HTR-8/SVneo (cell line): ENCODE data around the gene C21orf58.
A peak's percentile ranks its signal among the peaks of the same experiment; 100 is the strongest.

Experiments used
- DNase-seq: peaks from one replicate; pipeline ENCODE4 v3.0.0; 2011; ENCODE audit warnings: low spot score, mixed read lengths; ENCODE audit not compliant: insufficient read length
- FAIRE-seq: peaks from 2 replicates; lab custom pipeline; 2011; peaks lifted over from hg19 to GRCh38; lab: Jason Lieb, UNC

Gene C21orf58

DNA sequence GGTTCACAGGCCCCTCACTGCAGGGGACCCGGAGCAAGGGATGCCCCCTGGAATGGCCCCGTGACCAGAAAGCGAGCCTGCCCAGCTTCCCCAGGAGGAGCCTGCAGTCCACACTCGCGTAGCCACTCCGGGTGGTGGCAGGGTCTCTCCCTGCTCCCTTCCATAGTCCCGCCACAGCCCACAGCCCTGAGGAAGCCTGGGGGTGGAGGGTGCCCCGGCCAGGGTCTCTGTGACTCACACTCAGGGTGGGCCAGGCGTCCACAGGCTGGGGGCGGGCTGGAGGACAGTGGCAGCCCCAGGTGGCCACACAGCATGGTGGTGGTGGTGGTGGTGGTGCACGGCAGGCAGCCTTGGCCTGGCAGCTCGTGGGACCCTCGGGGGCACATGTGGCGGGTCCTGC lies 21.9 kb downstream of the C21orf58 start:
- no peak for FAIRE-seq

GRCh38 chr21:46299167-46299566 lies 24.5 kb downstream of the C21orf58 start:
- no peak for FAIRE-seq
- no peak for DNase-seq

More for the DNA sequence above, 21.9 kb downstream of the C21orf58 start:
- no peak for DNase-seq

DNA sequence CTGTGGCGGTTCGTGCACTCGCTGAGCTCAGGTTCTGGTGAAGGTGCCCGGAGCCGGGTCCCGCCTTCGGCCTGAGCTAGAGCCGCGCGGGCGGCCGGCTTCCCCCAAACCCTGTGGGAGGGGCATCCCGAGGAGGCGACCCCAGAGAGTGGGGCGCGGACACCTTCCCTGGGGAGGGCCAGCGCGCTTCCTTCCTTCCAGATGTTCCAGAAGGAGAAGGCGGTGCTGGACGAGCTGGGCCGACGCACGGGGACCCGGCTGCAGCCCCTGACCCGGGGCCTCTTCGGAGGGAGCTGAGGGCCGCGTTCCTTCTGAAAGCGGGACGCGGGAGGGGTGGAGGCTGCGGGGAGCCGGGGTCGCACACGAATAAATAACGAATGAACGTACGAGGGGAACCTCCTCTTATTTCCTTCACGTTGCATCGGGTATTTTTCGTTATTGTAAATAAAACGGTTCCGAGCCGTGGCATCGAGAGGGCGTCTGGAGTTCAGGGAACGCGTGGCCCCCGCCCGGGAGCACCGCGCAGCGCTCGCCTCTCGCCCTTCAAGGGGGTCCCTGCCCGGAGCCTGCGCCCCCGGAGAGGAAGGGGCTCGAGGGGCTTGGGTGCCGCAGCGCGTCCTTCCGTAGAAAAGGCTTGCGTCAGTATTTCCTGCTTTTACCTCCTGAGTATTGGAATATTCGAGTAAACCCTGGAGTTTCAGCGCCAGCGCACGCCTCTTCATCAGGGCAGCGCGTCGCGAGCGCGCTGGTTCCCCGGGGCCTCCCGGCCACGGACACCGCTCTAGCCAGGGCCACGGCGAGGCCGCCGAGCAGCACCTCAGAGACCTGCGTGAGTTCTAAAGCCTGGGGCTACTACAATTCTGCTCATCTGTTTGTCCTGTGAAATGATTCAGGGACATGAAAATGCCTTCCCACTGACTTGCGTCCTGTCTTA lies 26.1 kb downstream of the C21orf58 start:
- DNase-seq (no peak), FAIRE-seq (no peak)

- FAIRE-seq (no peak), DNase-seq (no peak)
Measured at GRCh38 chr21:46295996-46296752, 27.5 kb downstream of the C21orf58 start.

DNA sequence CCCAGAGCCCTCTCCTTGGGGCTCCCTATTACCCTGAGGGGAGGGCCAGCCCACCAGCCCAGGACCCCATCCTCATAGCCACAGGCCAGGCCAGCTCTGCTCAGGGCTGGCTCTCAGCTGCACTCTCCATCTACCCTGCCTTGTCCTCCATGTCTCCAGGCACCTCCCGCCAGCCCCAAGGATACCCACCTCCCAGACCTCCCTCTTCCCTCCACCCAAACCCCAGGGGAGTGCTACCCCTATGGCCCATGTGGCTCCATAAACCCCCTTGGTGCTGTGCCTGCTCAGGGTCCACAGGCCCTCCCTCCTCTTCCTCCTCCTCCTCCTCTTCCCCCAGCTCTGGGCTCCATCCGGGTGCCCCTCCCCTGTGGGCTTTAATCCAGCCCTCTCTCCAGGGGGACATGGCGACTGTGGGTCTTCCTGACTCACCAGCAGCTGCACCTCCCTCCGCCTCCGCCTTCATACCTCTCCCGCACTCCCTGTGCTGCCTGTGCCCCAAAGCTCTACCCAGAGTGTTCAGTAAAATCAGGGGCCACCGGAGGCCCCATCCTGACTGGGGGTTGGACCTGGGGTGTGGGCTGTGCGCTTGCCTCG lies 28.4 kb downstream of the C21orf58 start:
- no peak for FAIRE-seq
- no peak for DNase-seq

- DNase-seq (no peak), FAIRE-seq (no peak)
Measured at GRCh38 chr21:46294647-46295176, 29.0 kb downstream of the C21orf58 start.

DNA sequence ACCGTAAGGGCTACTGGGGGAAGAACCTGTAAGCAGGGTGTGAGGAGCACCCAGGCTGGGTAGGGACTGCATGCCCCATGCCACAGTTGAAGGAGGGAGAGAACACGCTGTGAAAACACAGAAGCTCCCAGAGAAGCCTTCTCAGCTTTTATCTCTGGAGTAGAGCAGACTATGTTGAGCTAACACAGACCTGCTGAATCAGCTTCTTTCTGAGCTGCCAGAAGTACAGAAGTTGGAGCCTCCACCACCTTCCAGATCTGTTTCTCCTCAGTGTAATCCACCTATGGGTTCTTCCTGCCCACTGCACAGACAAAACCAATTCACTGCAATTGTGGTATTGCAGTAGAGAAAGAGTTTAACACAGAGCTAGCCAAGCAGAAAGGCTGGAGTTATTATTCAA lies 32.1 kb downstream of the C21orf58 start:
- no peak for DNase-seq
- FAIRE-seq: no peak

GRCh38 chr21:46289655-46290179 lies 34.0 kb downstream of the C21orf58 start:
- DNase-seq (no peak), FAIRE-seq (peak; percentile 88)

DNA sequence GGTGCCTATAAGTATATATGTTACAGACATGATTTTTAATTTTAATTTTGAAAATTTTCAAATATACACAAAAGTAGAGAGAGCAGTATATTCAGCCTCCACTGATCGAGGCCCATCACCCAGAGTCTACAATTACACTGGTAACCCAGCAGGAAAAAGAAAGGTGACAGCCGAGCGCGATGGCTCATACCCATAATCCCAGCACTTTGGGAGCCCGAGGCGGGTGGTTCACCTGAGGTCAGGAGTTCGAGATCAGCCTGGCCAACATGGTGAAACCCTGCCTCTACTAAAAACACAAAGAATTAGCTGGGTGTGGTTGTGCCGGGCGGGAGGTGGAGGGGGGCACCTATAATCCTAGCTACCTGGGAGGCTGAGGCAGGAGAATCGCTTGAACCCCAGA lies 36.1 kb downstream of the C21orf58 start:
- FAIRE-seq (no peak), DNase-seq (no peak)

GRCh38 chr21:46286648-46287002 lies 37.0 kb downstream of the C21orf58 start:
- DNase-seq (no peak), FAIRE-seq (no peak)

GRCh38 chr21:46285761-46286647 lies 37.7 kb downstream of the C21orf58 start, which contains the start of gene YBEY:
Gene YBEY (plus strand): TSS chr21:46286342. CDS start chr21:46286914, 572 bp downstream.
- DNase-seq (peak; percentile 91), FAIRE-seq (peak; percentile 72)

GRCh38 chr21:46285206-46285661 lies 38.4 kb downstream of the C21orf58 start, which contains the start of gene MCM3AP:
Gene MCM3AP (minus strand): TSS chr21:46285611. CDS start chr21:46285286, 325 bp downstream.
- FAIRE-seq (no peak), DNase-seq (no peak)

GRCh38 chr21:46284733-46285132 lies 38.9 kb downstream of the C21orf58 start:
- FAIRE-seq (no peak), DNase-seq (no peak)

GRCh38 chr21:46284077-46284644 lies 39.5 kb downstream of the C21orf58 start:
- DNase-seq (no peak), FAIRE-seq (no peak)

- no peak for FAIRE-seq
- no peak for DNase-seq
Measured at GRCh38 chr21:46274797-46275390, 48.8 kb downstream of the C21orf58 start.

DNA sequence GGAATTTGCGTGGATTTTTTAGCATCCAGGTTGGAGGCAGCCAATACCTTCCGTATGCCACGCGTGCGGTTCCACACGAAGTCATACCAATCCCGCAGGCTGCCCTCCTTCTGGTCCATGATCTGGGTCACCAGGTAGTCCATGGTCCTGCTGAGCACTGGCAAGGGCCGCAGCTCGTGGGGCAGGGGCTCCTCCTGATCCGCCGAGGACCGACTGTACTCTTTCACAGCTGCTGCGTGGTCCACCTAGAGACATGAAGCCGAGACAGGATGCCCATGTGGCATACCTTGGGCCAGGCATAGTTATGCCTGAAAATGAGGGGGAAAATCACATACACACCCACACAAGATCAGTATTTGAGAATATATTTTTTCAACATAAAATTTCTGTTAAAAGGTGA lies 50.3 kb downstream of the C21orf58 start:
- no peak for DNase-seq
- no peak for FAIRE-seq

GRCh38 chr21:46269466-46269865 lies 54.2 kb downstream of the C21orf58 start:
- DNase-seq (no peak), FAIRE-seq (no peak)

GRCh38 chr21:46268371-46268770 lies 55.3 kb downstream of the C21orf58 start:
- no peak for FAIRE-seq
- DNase-seq: no peak
